Measurements from ENCODE around the gene LRFN3.
A peak's percentile ranks its signal among the peaks of the same experiment; 100 is the strongest.
"Not testable (repeated sequence)": the region's sequence is repeated elsewhere in the genome, so short reads cannot be mapped to it uniquely, and the experiment has no call there.

LRFN3 gene

GRCh38 chr19:35977446-35978222, 41.5 kb downstream of the LRFN3 start:
- no peaks in the 10 kb centered on the region for H3K9me3 ChIP-seq (ENCODE audit: control insufficient read depth, low read length)
- 59 to 61% methylated on average over 14 of the region's 14 CpGs for WGBS, 2 experiments
- no peak overlapping the region for H3K4me3 ChIP-seq (ENCODE audit: insufficient read depth, low read depth, low read length)
- peaks cover 14% of the 10 kb centered on the region for H3K27me3 ChIP-seq (ENCODE audit: control insufficient read depth, insufficient read depth, low read length, poor library complexity, severe bottlenecking)
- H3K4me1 ChIP-seq (ENCODE audit: control insufficient read depth, insufficient read depth, low read length): no peaks in the 10 kb centered on the region
- H3K27ac ChIP-seq (ENCODE audit: insufficient read depth, low read depth, low read length, poor library complexity, severe bottlenecking): no peak overlapping the region
- no peaks in the 10 kb centered on the region for H3K36me3 ChIP-seq (ENCODE audit: control insufficient read depth, insufficient read depth, low read length)

GRCh38 chr19:35978271-35978670, 42.1 kb downstream of the LRFN3 start:
- no peaks in the 10 kb centered on the region for H3K9me3 ChIP-seq (ENCODE audit: control insufficient read depth, low read length)
- no peak overlapping the region for H3K27ac ChIP-seq (ENCODE audit: insufficient read depth, low read depth, low read length, poor library complexity, severe bottlenecking)
- H3K27me3 ChIP-seq (ENCODE audit: control insufficient read depth, insufficient read depth, low read length, poor library complexity, severe bottlenecking): peaks cover 20% of the 10 kb centered on the region
- WGBS, 2 experiments: 62 to 69% methylated on average over 5 of the region's 5 CpGs
- H3K36me3 ChIP-seq (ENCODE audit: control insufficient read depth, insufficient read depth, low read length): no peaks in the 10 kb centered on the region
- no peaks in the 10 kb centered on the region for H3K4me1 ChIP-seq (ENCODE audit: control insufficient read depth, insufficient read depth, low read length)
- no peak overlapping the region for H3K4me3 ChIP-seq (ENCODE audit: insufficient read depth, low read depth, low read length)

- Histone ChIP-seq H3K4me3 (ENCODE audit: insufficient read depth, low read depth, low read length) (no peak overlapping the region), H3K4me1 (ENCODE audit: control insufficient read depth, insufficient read depth, low read length) (no peaks in the 10 kb centered on the region), H3K27me3 (ENCODE audit: control insufficient read depth, insufficient read depth, low read length, poor library complexity, severe bottlenecking) (peaks cover 20% of the 10 kb centered on the region), H3K27ac (ENCODE audit: insufficient read depth, low read depth, low read length, poor library complexity, severe bottlenecking) (no peak overlapping the region), H3K9me3 (ENCODE audit: control insufficient read depth, low read length) (no peaks in the 10 kb centered on the region), H3K36me3 (ENCODE audit: control insufficient read depth, insufficient read depth, low read length) (no peaks in the 10 kb centered on the region)
- 68 to 72% methylated on average over 20 of the region's 20 CpGs for WGBS, 2 experiments
Observed at GRCh38 chr19:35978832-35979365, 42.7 kb downstream of the LRFN3 start.

GRCh38 chr19:35980997-35981396, 44.8 kb downstream of the LRFN3 start:
- 89 to 96% methylated on average over 4 of the region's 4 CpGs for WGBS, 2 experiments
- H3K4me1 ChIP-seq (ENCODE audit: control insufficient read depth, insufficient read depth, low read length); H3K27ac ChIP-seq (ENCODE audit: insufficient read depth, low read depth, low read length, poor library complexity, severe bottlenecking); H3K9me3 ChIP-seq (ENCODE audit: control insufficient read depth, low read length); H3K36me3 ChIP-seq (ENCODE audit: control insufficient read depth, insufficient read depth, low read length); H3K4me3 ChIP-seq (ENCODE audit: insufficient read depth, low read depth, low read length): not testable (repeated sequence)
- peaks cover 35% of the 10 kb centered on the region for H3K27me3 ChIP-seq (ENCODE audit: control insufficient read depth, insufficient read depth, low read length, poor library complexity, severe bottlenecking)

GRCh38 chr19:35983177-35983576, 47.0 kb downstream of the LRFN3 start:
- no peaks in the 10 kb centered on the region for H3K36me3 ChIP-seq (ENCODE audit: control insufficient read depth, insufficient read depth, low read length)
- no peak overlapping the region for H3K27ac ChIP-seq (ENCODE audit: insufficient read depth, low read depth, low read length, poor library complexity, severe bottlenecking)
- no peaks in the 10 kb centered on the region for H3K9me3 ChIP-seq (ENCODE audit: control insufficient read depth, low read length)
- WGBS, 2 experiments: 80 to 81% methylated on average over 8 of the region's 8 CpGs
- H3K4me1 ChIP-seq (ENCODE audit: control insufficient read depth, insufficient read depth, low read length): peaks cover 10% of the 10 kb centered on the region
- peaks cover 56% of the 10 kb centered on the region for H3K27me3 ChIP-seq (ENCODE audit: control insufficient read depth, insufficient read depth, low read length, poor library complexity, severe bottlenecking)
- H3K4me3 ChIP-seq (ENCODE audit: insufficient read depth, low read depth, low read length): no peak overlapping the region

- H3K36me3 ChIP-seq (ENCODE audit: control insufficient read depth, insufficient read depth, low read length): no peaks in the 10 kb centered on the region
- no peaks in the 10 kb centered on the region for H3K9me3 ChIP-seq (ENCODE audit: control insufficient read depth, low read length)
- whole genome bisulfite sequencing, 2 experiments: 82 to 87% methylated on average over 5 of the region's 5 CpGs
- H3K4me1 ChIP-seq (ENCODE audit: control insufficient read depth, insufficient read depth, low read length): peaks cover 10% of the 10 kb centered on the region
- H3K27me3 ChIP-seq (ENCODE audit: control insufficient read depth, insufficient read depth, low read length, poor library complexity, severe bottlenecking): peaks cover 57% of the 10 kb centered on the region
- H3K4me3 ChIP-seq (ENCODE audit: insufficient read depth, low read depth, low read length): no peak overlapping the region
- no peak overlapping the region for H3K27ac ChIP-seq (ENCODE audit: insufficient read depth, low read depth, low read length, poor library complexity, severe bottlenecking)
Observed at GRCh38 chr19:35986111-35986510, 49.9 kb downstream of the LRFN3 start.

GRCh38 chr19:35986664-35987570, 50.7 kb downstream of the LRFN3 start:
- peak overlapping the region; percentile 28 for H3K4me3 ChIP-seq (ENCODE audit: insufficient read depth, low read depth, low read length)
- H3K27ac ChIP-seq (ENCODE audit: insufficient read depth, low read depth, low read length, poor library complexity, severe bottlenecking): no peak overlapping the region
- H3K4me1 ChIP-seq (ENCODE audit: control insufficient read depth, insufficient read depth, low read length): peaks cover 10% of the 10 kb centered on the region
- H3K9me3 ChIP-seq (ENCODE audit: control insufficient read depth, low read length): no peaks in the 10 kb centered on the region
- no peaks in the 10 kb centered on the region for H3K36me3 ChIP-seq (ENCODE audit: control insufficient read depth, insufficient read depth, low read length)
- peaks cover 52% of the 10 kb centered on the region for H3K27me3 ChIP-seq (ENCODE audit: control insufficient read depth, insufficient read depth, low read length, poor library complexity, severe bottlenecking)
- WGBS, 2 experiments: 7% methylated on average over 54 of the region's 54 CpGs

- Histone ChIP-seq H3K27ac (ENCODE audit: insufficient read depth, low read depth, low read length, poor library complexity, severe bottlenecking) (no peak overlapping the region), H3K27me3 (ENCODE audit: control insufficient read depth, insufficient read depth, low read length, poor library complexity, severe bottlenecking) (peaks cover 48% of the 10 kb centered on the region), H3K4me1 (ENCODE audit: control insufficient read depth, insufficient read depth, low read length) (peaks cover 10% of the 10 kb centered on the region), H3K9me3 (ENCODE audit: control insufficient read depth, low read length) (no peaks in the 10 kb centered on the region), H3K4me3 (ENCODE audit: insufficient read depth, low read depth, low read length) (peak overlapping the region; percentile 28), H3K36me3 (ENCODE audit: control insufficient read depth, insufficient read depth, low read length) (no peaks in the 10 kb centered on the region)
- WGBS, 2 experiments: 37 to 42% methylated on average over 8 of the region's 8 CpGs
Observed at GRCh38 chr19:35987571-35987896, 51.4 kb downstream of the LRFN3 start.

- no peak overlapping the region for H3K27ac ChIP-seq (ENCODE audit: insufficient read depth, low read depth, low read length, poor library complexity, severe bottlenecking)
- 92 to 95% methylated on average over 3 of the region's 3 CpGs for WGBS, 2 experiments
- peaks cover 10% of the 10 kb centered on the region for H3K4me1 ChIP-seq (ENCODE audit: control insufficient read depth, insufficient read depth, low read length)
- H3K36me3 ChIP-seq (ENCODE audit: control insufficient read depth, insufficient read depth, low read length): no peaks in the 10 kb centered on the region
- H3K9me3 ChIP-seq (ENCODE audit: control insufficient read depth, low read length): no peaks in the 10 kb centered on the region
- peaks cover 41% of the 10 kb centered on the region for H3K27me3 ChIP-seq (ENCODE audit: control insufficient read depth, insufficient read depth, low read length, poor library complexity, severe bottlenecking)
- H3K4me3 ChIP-seq (ENCODE audit: insufficient read depth, low read depth, low read length): no peak overlapping the region
Observed at GRCh38 chr19:35988824-35989223, 52.6 kb downstream of the LRFN3 start.

- no peaks in the 10 kb centered on the region for H3K36me3 ChIP-seq (ENCODE audit: control insufficient read depth, insufficient read depth, low read length)
- no peak overlapping the region for H3K4me3 ChIP-seq (ENCODE audit: insufficient read depth, low read depth, low read length)
- H3K27me3 ChIP-seq (ENCODE audit: control insufficient read depth, insufficient read depth, low read length, poor library complexity, severe bottlenecking): peaks cover 35% of the 10 kb centered on the region
- no peak overlapping the region for H3K27ac ChIP-seq (ENCODE audit: insufficient read depth, low read depth, low read length, poor library complexity, severe bottlenecking)
- peaks cover 10% of the 10 kb centered on the region for H3K4me1 ChIP-seq (ENCODE audit: control insufficient read depth, insufficient read depth, low read length)
- H3K9me3 ChIP-seq (ENCODE audit: control insufficient read depth, low read length): no peaks in the 10 kb centered on the region
- WGBS, 2 experiments: 83 to 96% methylated on average over 4 of the region's 4 CpGs
Observed at GRCh38 chr19:35990156-35990555, 54.0 kb downstream of the LRFN3 start.
